HepG2 (cell line): ENCODE results near the gene TFE3. TPM values are rescaled to one million over a fixed set of nuclear protein-coding genes. Genes with fewer than 3 reads are reported as not detected.

Experiments used
- ATF7-NPFF ChIP-seq: sonication (generic); formaldehyde crosslinking; IDR thresholded peaks from 2 replicates; pipeline ENCODE4 v1.8.1; 2023; ENCODE audit warnings: mild to moderate bottlenecking, low read depth, missing genetic modification reagents, moderate library complexity
- GABPB1 ChIP-seq: IDR thresholded peaks from 2 replicates; pipeline ENCODE4 v1.6.1; 2016; ENCODE audit warnings: mild to moderate bottlenecking, missing genetic modification reagents, moderate library complexity, missing compliant biosample characterization
- GPN1 ChIP-seq: sonication (generic); formaldehyde crosslinking; IDR thresholded peaks from 2 replicates; pipeline ENCODE4 v1.5.1; 2020; ENCODE audit warnings: missing genetic modification reagents, borderline replicate concordance
- HDAC1 ChIP-seq: sonication (generic); formaldehyde crosslinking; IDR thresholded peaks from 2 replicates; pipeline ENCODE4 v1.5.1; 2020; ENCODE audit warnings: mild to moderate bottlenecking, missing genetic modification reagents
- HES4 ChIP-seq: sonication (generic); formaldehyde crosslinking; IDR thresholded peaks from 2 replicates; pipeline ENCODE4 v1.9.0; 2021; ENCODE audit warnings: mild to moderate bottlenecking, missing genetic modification reagents, borderline replicate concordance
- HINFP ChIP-seq: sonication (generic); formaldehyde crosslinking; IDR thresholded peaks from 2 replicates; pipeline ENCODE4 v1.4.0; 2020; ENCODE audit warnings: low read depth, mild to moderate bottlenecking, missing genetic modification reagents
- HMG20B ChIP-seq: conservative IDR thresholded peaks from 2 replicates; pipeline ENCODE4 v1.6.1; 2016; ENCODE audit warnings: missing genetic modification reagents, missing compliant biosample characterization
- NRL ChIP-seq: sonication (generic); formaldehyde crosslinking; IDR thresholded peaks from 2 replicates; pipeline ENCODE4 v1.5.0; 2020; ENCODE audit warnings: missing genetic modification reagents, mild to moderate bottlenecking, moderate library complexity, borderline replicate concordance
- RAD21 ChIP-seq: fragments of 450-650 bp; formaldehyde crosslinking; IDR thresholded peaks from 2 replicates; pipeline ENCODE4 v1.5.0; 2020; ENCODE audit warnings: mild to moderate bottlenecking
- SKIL ChIP-seq: sonication (generic); formaldehyde crosslinking; IDR thresholded peaks from 2 replicates; pipeline ENCODE4 v1.8.0; 2022; ENCODE audit warnings: missing genetic modification reagents, mild to moderate bottlenecking, moderate library complexity, borderline replicate concordance
- SMYD3 ChIP-seq: sonication (generic); formaldehyde crosslinking; IDR thresholded peaks from 2 replicates; pipeline ENCODE4 v1.8.1; 2023; ENCODE audit warnings: mild to moderate bottlenecking, missing genetic modification reagents
- ZBTB2 ChIP-seq: sonication (generic); formaldehyde crosslinking; IDR thresholded peaks from 2 replicates; pipeline ENCODE4 v1.8.0; 2022; ENCODE audit warnings: low read depth, missing genetic modification reagents
- ZBTB34 ChIP-seq: sonication (generic); formaldehyde crosslinking; IDR thresholded peaks from 2 replicates; pipeline ENCODE4 v1.8.0; 2022; ENCODE audit warnings: mild to moderate bottlenecking, missing genetic modification reagents
- ZKSCAN1 ChIP-seq: fragments of 150-350 bp; IDR thresholded peaks from 2 replicates; pipeline ENCODE4 v1.6.1; 2014; ENCODE audit warnings: low read length
- ZNF205 ChIP-seq: IDR thresholded peaks from 2 replicates; pipeline ENCODE4 v1.6.1; 2018; ENCODE audit warnings: missing biosample characterization, missing genetic modification reagents
- ZNF234 ChIP-seq: sonication (generic); formaldehyde crosslinking; conservative IDR thresholded peaks from 2 replicates; pipeline ENCODE4 v1.5.1; 2020; ENCODE audit warnings: mild to moderate bottlenecking, missing genetic modification reagents
- ZNF274 ChIP-seq: sonication (generic); formaldehyde crosslinking; IDR thresholded peaks from 2 replicates; pipeline ENCODE4 v1.5.1; 2020; ENCODE audit warnings: mild to moderate bottlenecking, missing genetic modification reagents
- ZNF329 ChIP-seq: sonication (generic); formaldehyde crosslinking; IDR thresholded peaks from 2 replicates; pipeline ENCODE4 v1.9.0; 2021; ENCODE audit warnings: low read depth, mild to moderate bottlenecking, missing genetic modification reagents
- ZNF432 ChIP-seq: sonication (generic); formaldehyde crosslinking; IDR thresholded peaks from 2 replicates; pipeline ENCODE4 v1.5.0; 2020; ENCODE audit warnings: missing genetic modification reagents, mild to moderate bottlenecking, borderline replicate concordance
- ZNF616 ChIP-seq: sonication (generic); formaldehyde crosslinking; IDR thresholded peaks from 2 replicates; pipeline ENCODE4 v1.5.0; 2020; ENCODE audit warnings: low read depth, mild to moderate bottlenecking, missing genetic modification reagents
- ZNF7 ChIP-seq: IDR thresholded peaks from 2 replicates; pipeline ENCODE4 v1.6.1; 2016; ENCODE audit warnings: missing biosample characterization, missing genetic modification reagents
- polyA plus RNA-seq, 8 experiments: library from polyadenylated mRNA; depleted of rRNA in 3 of 8; stranded (reverse) in 7 of 8; unstranded in 1 of 8; fragments of >200 nt; fragmentation: Illumina TruSeq in 4 of 8; extraction: Trizol in 4 of 8; gene quantifications; 2 replicates each; pipeline versions ENCODE4 v1.2.1 to v1.2.3, GENCODE V29; 2011 to 2016; ENCODE audit warnings: low read depth in 4 of 8, missing spikeins in 1 of 8, mixed read lengths in 1 of 8; ENCODE audit not compliant: insufficient read depth in 1 of 8
- total RNA-seq, 5 experiments: library from RNA; depleted of rRNA; stranded (reverse); fragments of >200 nt; fragmentation: Illumina TruSeq; extraction: Trizol; gene quantifications; 2 replicates each; pipeline ENCODE4 v1.2.3, GENCODE V29; 2016; ENCODE audit warnings: low read depth in 1 of 5
- TF ChIP-seq, protein P1 (sequence below): sonication (generic); formaldehyde crosslinking; conservative IDR thresholded peaks from 2 replicates; pipeline ENCODE4 v1.8.0; 2022; ENCODE audit warnings: low read depth, missing genetic modification reagents

TFE3 gene
- total and polyA plus RNA-seq, 2 of the 13 experiments (the other 11 are each of a cell fraction or from before 2014, with no cell fraction given): 8.3 to 12.3 TPM

DNA sequence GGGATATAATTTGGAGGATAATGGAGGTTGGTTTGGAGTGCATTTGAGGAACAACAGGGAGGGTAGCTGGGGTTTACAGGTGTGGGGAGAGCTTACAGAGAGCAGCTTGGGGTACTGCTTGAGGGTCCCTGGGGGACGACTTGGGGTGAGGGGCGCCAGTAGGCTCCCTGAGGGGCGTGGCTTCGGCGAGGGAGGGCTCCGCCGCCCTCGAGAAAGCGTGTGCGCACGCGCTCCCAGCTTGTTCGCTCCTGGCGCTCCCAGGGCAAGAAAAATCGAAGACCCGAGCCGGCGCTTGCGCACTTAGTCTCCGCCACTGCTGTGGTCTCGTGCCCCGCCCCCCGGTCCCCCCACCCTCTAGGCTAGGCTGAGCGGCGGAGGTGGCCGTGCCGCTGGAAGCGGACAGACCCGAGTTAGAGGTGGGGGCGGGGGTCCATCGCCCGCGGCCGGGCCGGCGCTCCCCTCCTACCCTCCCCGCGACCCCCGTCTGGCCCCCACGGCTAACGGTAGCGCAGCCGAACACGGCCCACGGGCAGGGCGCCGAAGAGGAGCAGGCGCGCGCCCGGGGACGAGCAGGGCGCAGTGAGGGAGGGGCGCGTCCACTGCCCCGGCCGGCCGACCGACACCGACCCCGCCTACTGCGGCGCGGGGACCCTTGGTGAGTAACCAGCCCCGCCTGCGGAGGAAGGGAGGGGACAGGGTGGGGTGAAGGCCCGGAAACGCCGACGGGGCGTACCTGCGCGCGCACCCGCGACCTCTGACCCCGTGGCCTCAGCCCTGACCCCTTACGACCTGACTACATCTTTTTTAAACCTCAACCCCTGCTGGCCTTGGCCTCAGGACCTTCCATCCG is 10.3 kb upstream of the TFE3 start (continued):
- TF ChIP-seq SKIL (CRISPR knock-in tag) (no peak), ZNF616 (no peak), SMYD3 (CRISPR knock-in tag) (no peak), HMG20B (CRISPR knock-in tag) (no peak), HES4 (CRISPR knock-in tag) (no peak), RAD21 (CRISPR knock-in tag) (no peak), ZKSCAN1 (no peak), ZNF432 (CRISPR knock-in tag) (no peak), GABPB1 (CRISPR knock-in tag) (peak; percentile 77; the same call in 1 of the 2 replicates), NRL (CRISPR knock-in tag) (no peak), ZNF7 (CRISPR knock-in tag) (no peak), ZBTB34 (CRISPR knock-in tag) (no peak), ZNF329 (CRISPR knock-in tag) (no peak), GPN1 (CRISPR knock-in tag) (no peak), ZNF205 (CRISPR knock-in tag) (no peak), ZNF274 (CRISPR knock-in tag) (0 out of 2 replicates have a peak, but pooled peaks have one; percentile 23), HDAC1 (peak; percentile 29; the same call in 1 of the 2 replicates), HINFP (CRISPR knock-in tag) (no peak), ZBTB2 (no peak), ZNF234 (CRISPR knock-in tag) (no peak), ATF7-NPFF (CRISPR knock-in tag) (no peak)
- TF ChIP-seq, protein P1, sequence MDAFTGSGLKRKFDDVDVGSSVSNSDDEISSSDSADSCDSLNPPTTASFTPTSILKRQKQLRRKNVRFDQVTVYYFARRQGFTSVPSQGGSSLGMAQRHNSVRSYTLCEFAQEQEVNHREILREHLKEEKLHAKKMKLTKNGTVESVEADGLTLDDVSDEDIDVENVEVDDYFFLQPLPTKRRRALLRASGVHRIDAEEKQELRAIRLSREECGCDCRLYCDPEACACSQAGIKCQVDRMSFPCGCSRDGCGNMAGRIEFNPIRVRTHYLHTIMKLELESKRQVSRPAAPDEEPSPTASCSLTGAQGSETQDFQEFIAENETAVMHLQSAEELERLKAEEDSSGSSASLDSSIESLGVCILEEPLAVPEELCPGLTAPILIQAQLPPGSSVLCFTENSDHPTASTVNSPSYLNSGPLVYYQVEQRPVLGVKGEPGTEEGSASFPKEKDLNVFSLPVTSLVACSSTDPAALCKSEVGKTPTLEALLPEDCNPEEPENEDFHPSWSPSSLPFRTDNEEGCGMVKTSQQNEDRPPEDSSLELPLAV (CRISPR knock-in tag): no peak
